ENCODE results near the gene C11orf24.
"Not testable (repeated sequence)": the region's sequence is repeated elsewhere in the genome, so short reads cannot be mapped to it uniquely, and the experiment has no call there.

The C11orf24 gene

GRCh38 chr11:68271781-68272608, at the start of gene C11orf24:
Gene C11orf24, minus strand, starts transcription at chr11:68271973. Its CDS starts 8,206 bp downstream, at chr11:68263767.
- peak; percentile 98 for DNase-seq

GRCh38 chr11:68317147-68317785, 45.5 kb upstream of the C11orf24 start:
- DNase-seq = no peak

- peak; percentile 53 for DNase-seq
Measured at GRCh38 chr11:68315171-68315920, 43.6 kb upstream of the C11orf24 start.

GRCh38 chr11:68314203-68315170, 42.7 kb upstream of the C11orf24 start:
- DNase-seq = peak; percentile 53

GRCh38 chr11:68313574-68314202, 41.9 kb upstream of the C11orf24 start:
- DNase-seq = peak; percentile 60

GRCh38 chr11:68312780-68313573, 41.2 kb upstream of the C11orf24 start:
- peak; percentile 49 for DNase-seq

- peak; percentile 71 for DNase-seq
Measured at GRCh38 chr11:68312117-68312779, 40.5 kb upstream of the C11orf24 start, which contains the start of gene LRP5. Gene LRP5, plus strand, starts transcription at chr11:68312591. Its CDS starts 124 bp downstream, at chr11:68312715.

GRCh38 chr11:68311160-68312116, 39.7 kb upstream of the C11orf24 start:
- DNase-seq = no peak

GRCh38 chr11:68309621-68310185, 37.9 kb upstream of the C11orf24 start:
- DNase-seq = no peak

GRCh38 chr11:68308068-68308467, 36.3 kb upstream of the C11orf24 start:
- no peak for DNase-seq

GRCh38 chr11:68306636-68307035, 34.9 kb upstream of the C11orf24 start:
- no peak for DNase-seq

GRCh38 chr11:68303982-68304780, 32.4 kb upstream of the C11orf24 start:
- DNase-seq = no peak

- no peak for DNase-seq
Measured at GRCh38 chr11:68303083-68303482, 31.3 kb upstream of the C11orf24 start.

GRCh38 chr11:68302670-68303069, 30.9 kb upstream of the C11orf24 start:
- no peak for DNase-seq

- no peak for DNase-seq
Measured at GRCh38 chr11:68302256-68302655, 30.5 kb upstream of the C11orf24 start.

- DNase-seq = peak; percentile 43
Measured at GRCh38 chr11:68300076-68300830, 28.5 kb upstream of the C11orf24 start.

GRCh38 chr11:68299517-68299879, 27.7 kb upstream of the C11orf24 start:
- DNase-seq = not testable (repeated sequence)

All from hematopoietic multipotent progenitor cell treated with erythropoietin and hydrocortisone succinate and interleukin-3 and kit ligand, for 4 days (in vitro differentiated cells).